ENCODE measurements around the gene RPP14.

- TF ChIP-seq EZH2phosphoT487 (IDR thresholded peaks at IDR 0.05; ENCODE audit: borderline replicate concordance, low read length) (no peak), CTCF (IDR thresholded peaks at IDR 0.05; ENCODE audit: low read depth, low read length, poor library complexity, severe bottlenecking) (no peak)
Observed at GRCh38 chr3:58285334-58285733, 20.7 kb upstream of the RPP14 start.

Data from DOHH2 (cell line).